T-cell (primary cell): ENCODE results near the gene FGD5. TPM values are rescaled to one million over a fixed set of nuclear protein-coding genes. Genes with fewer than 3 reads are reported as not detected.

Experiments
- ATAC-seq, 4 experiments: fragments of 200-7000 bp in 3 of 4; fragments of 150-1000 bp in 1 of 4; cut with Tn5 transposase; replicated peaks in 1 of 4; 1 replicate in 3 of 4; 2 replicates in 1 of 4; pipeline ENCODE4 v1.10.0; 2021; ENCODE audit warnings: moderate library complexity in 3 of 4, mild to moderate bottlenecking in 2 of 4, moderate number of reproducible peaks in 1 of 4
- CTCF ChIA-PET, 2 donors: fragments of 300-600 bp; sonication (Branson Sonifier 250); formaldehyde crosslinking; loops; one replicate each; lab custom pipeline; 2022; ENCODE audit warnings: antibody characterized with exemption in 2 of 2; lab: Charles Lee
- POLR2A ChIA-PET, 2 donors: fragments of 300-600 bp; sonication (Branson Sonifier 250); formaldehyde crosslinking; loops; one replicate each; lab custom pipeline; 2022; ENCODE audit warnings: antibody characterized with exemption in 2 of 2; lab: Charles Lee
- DNase-seq, 35 experiments: peaks; one replicate each; pipeline versions ENCODE4 v3.0.0 to v3.0.0-alpha.2; 2013 to 2023
- H3K27ac ChIP-seq: one replicate; pipeline ENCODE4 v1.5.1; 2013; ENCODE audit warnings: low read length
- H3K27me3 ChIP-seq, 2 experiments: replicated peaks in 1 of 2; 1 replicate in 1 of 2; 2 replicates in 1 of 2; pipeline versions ENCODE4 v1.6.1 to v1.7.0; 2013; ENCODE audit warnings: low read length in 1 of 2, mixed read lengths in 1 of 2; ENCODE audit not compliant: control insufficient read depth in 2 of 2, insufficient read depth in 2 of 2; ENCODE audit errors: extremely low read depth in 1 of 2
- H3K36me3 ChIP-seq, 2 donors: 1 replicate in 1 of 2; 2 replicates in 1 of 2; pipeline versions ENCODE4 v1.6.1 to v1.7.0; 2013; ENCODE audit warnings: low read length in 1 of 2; ENCODE audit not compliant: control insufficient read depth in 2 of 2, insufficient read depth in 1 of 2; ENCODE audit errors: extremely low read depth in 1 of 2
- H3K4me1 ChIP-seq, 2 experiments: 1 replicate in 1 of 2; 2 replicates in 1 of 2; pipeline versions ENCODE4 v1.6.1 to v1.7.0; 2013; ENCODE audit warnings: low read length in 2 of 2, mixed read lengths in 1 of 2; ENCODE audit not compliant: insufficient read depth in 2 of 2, control insufficient read depth in 1 of 2; ENCODE audit errors: extremely low read depth in 1 of 2
- H3K4me3 ChIP-seq, 2 donors: 1 replicate in 1 of 2; 2 replicates in 1 of 2; pipeline versions ENCODE4 v1.5.1 to v1.7.0; 2013; ENCODE audit warnings: mild to moderate bottlenecking in 2 of 2, low read length in 1 of 2, moderate library complexity in 1 of 2; ENCODE audit not compliant: control insufficient read depth in 1 of 2; ENCODE audit errors: extremely low read depth in 1 of 2
- H3K9me3 ChIP-seq: 2 replicates; pipeline ENCODE4 v1.7.0; 2013
- H3K27ac Mint-ChIP-seq, 2 donors: one replicate each; pipeline ENCODE4 v1.8.0; 2020 to 2021; ENCODE audit warnings: mild to moderate bottlenecking in 2 of 2, mixed read lengths in 2 of 2
- H3K27me3 Mint-ChIP-seq, 2 donors: one replicate each; pipeline ENCODE4 v1.8.0; 2021 to 2022; ENCODE audit warnings: mixed read lengths in 2 of 2
- H3K36me3 Mint-ChIP-seq: one replicate; pipeline ENCODE4 v1.8.0; 2021; ENCODE audit warnings: mixed read lengths
- H3K4me1 Mint-ChIP-seq, 3 donors: one replicate each; pipeline ENCODE4 v1.8.0; 2020 to 2022; ENCODE audit warnings: mixed read lengths in 3 of 3, mild to moderate bottlenecking in 1 of 3
- H3K4me3 Mint-ChIP-seq, 3 donors: one replicate each; pipeline ENCODE4 v1.8.0; 2020 to 2022; ENCODE audit warnings: mild to moderate bottlenecking in 3 of 3, mixed read lengths in 3 of 3, moderate library complexity in 3 of 3
- H3K9me3 Mint-ChIP-seq, 3 donors: one replicate each; pipeline ENCODE4 v1.8.0; 2020 to 2022; ENCODE audit warnings: mixed read lengths in 3 of 3
- WGBS: methylation state at CpG from one replicate; pipeline ENCODE4 v1.1.5; 2013; ENCODE audit warnings: missing lambda C conversion rate; ENCODE audit not compliant: insufficient coverage; 5-methylcytosine and 5-hydroxymethylcytosine counted together
- total RNA-seq, 35 experiments: library from RNA in 6 of 35; stranded (reverse) in 6 of 35; fragments of 120-200 nt in 1 of 35; gene quantifications; one replicate each; pipeline versions ENCODE4 v1.2.1 to v1.2.4 and lab custom pipeline; 2013 to 2026

Gene FGD5
- total RNA-seq, 5 donors from 2014 or later (not counting 1 experiment from before 2014, with no cell fraction given) = 0.13 to 0.53 (median 0.32) TPM; not detected in 2

GRCh38 chr3:14889205-14889604 lies 70.4 kb downstream of the FGD5 start:
- DNase-seq (no peak), ATAC-seq (no peak)
- ChIA-PET POLR2A (no interaction called here), CTCF (no interaction called here)
- Histone ChIP-seq H3K36me3 (no peaks in the 10 kb centered on the region), H3K27me3 (peaks cover 0 to 9% of the 10 kb centered on the region in 2 experiments), H3K9me3 (no peaks in the 10 kb centered on the region), H3K4me1 (peaks cover 16 to 32% of the 10 kb centered on the region in 2 experiments), H3K27ac (no peak overlapping the region), H3K4me3 (no peak overlapping the region)
- Mint-ChIP-seq H3K27ac (peak overlapping the region; percentile 5 to 13), H3K9me3 (no peaks in the 10 kb centered on the region), H3K27me3 (peaks cover 0 to 3% of the 10 kb centered on the region in 2 donors), H3K4me1 (peaks cover 35 to 60% (median 55%) of the 10 kb centered on the region in 3 donors), H3K4me3 (no peak overlapping the region), H3K36me3 (no peaks in the 10 kb centered on the region)
- WGBS = 100% methylated on average over 1 of the region's 7 CpGs

DNA sequence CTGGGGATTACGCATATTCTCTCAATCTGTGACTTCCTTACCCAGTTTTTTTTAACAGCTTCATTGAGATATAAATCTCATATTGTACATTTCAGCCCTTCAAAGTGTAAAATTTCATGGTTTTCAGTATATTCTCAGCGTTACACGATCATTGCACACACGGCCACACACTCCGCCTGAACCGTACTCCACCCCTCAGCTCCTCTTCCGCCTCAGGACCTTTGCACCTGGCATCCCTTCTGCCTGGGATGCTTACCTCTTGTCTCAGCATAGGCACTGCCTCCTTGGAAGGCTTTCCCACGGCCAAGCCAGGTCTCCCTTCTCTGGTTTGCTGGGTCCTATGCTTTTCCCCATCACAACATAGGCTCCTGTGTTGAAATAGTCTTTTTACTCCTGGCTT lies 71.2 kb downstream of the FGD5 start:
- Histone ChIP-seq H3K9me3 (no peaks in the 10 kb centered on the region), H3K36me3 (no peaks in the 10 kb centered on the region), H3K4me3 (no peak overlapping the region), H3K27ac (no peak overlapping the region), H3K27me3 (peaks cover 0 to 5% of the 10 kb centered on the region in 2 experiments), H3K4me1 (peaks cover 9 to 25% of the 10 kb centered on the region in 2 experiments)
- Mint-ChIP-seq H3K27ac (peak overlapping the region; percentile 57 to 72), H3K27me3 (peaks cover 0 to 7% of the 10 kb centered on the region in 2 donors), H3K4me3 (no peak overlapping the region), H3K9me3 (no peaks in the 10 kb centered on the region), H3K36me3 (no peaks in the 10 kb centered on the region), H3K4me1 (peaks cover 27 to 54% (median 47%) of the 10 kb centered on the region in 3 donors)
- CTCF ChIA-PET = no interaction called here
- 84% methylated on average over 7 of the region's 8 CpGs for WGBS
- ATAC-seq (no peak), DNase-seq (no peak)
- POLR2A ChIA-PET = no interaction called here

DNA sequence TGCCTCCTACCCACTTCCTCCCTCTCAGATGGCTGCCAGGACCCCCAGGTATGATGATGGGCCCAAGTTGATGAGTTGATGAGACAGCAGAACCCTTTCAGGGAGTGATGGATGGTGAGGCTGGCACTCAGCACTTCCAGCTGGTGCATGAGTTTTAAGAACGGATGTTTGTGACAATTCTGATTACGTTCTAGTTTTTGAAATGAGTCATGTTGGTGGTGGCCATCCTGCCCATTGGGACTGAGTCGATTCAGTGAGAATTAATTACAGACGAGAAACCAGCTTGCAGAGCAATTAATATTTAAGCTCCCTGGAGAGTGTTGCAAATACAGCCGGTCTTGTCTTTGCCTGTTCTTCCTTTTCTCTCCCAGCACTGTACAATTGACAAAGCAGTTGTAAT lies 71.7 kb downstream of the FGD5 start:
- Histone ChIP-seq H3K9me3 (no peaks in the 10 kb centered on the region), H3K27me3 (peaks cover 0 to 5% of the 10 kb centered on the region in 2 experiments), H3K27ac (no peak overlapping the region), H3K4me3 (no peak overlapping the region), H3K4me1 (peaks cover 6 to 20% of the 10 kb centered on the region in 2 experiments), H3K36me3 (no peaks in the 10 kb centered on the region)
- peaks cover 22 to 53% (median 42%) of the 10 kb centered on the region in 3 donors for H3K4me1 Mint-ChIP-seq
- CTCF ChIA-PET = no interaction called here
- POLR2A ChIA-PET = interaction anchor here in 1 of 2 donors (0.7 kb wide), 1 partner anchor 210 kb away, joined by 3 read pairs; no protein-coding TSS in a partner anchor
- peak overlapping the region in 1 of 3 donors; percentile 43 for H3K4me3 Mint-ChIP-seq
- peak overlapping the region; percentile 57 to 72 for H3K27ac Mint-ChIP-seq
- H3K27me3 Mint-ChIP-seq = peaks cover 0 to 8% of the 10 kb centered on the region in 2 donors
- no peaks in the 10 kb centered on the region for H3K9me3 Mint-ChIP-seq
- no peaks in the 10 kb centered on the region for H3K36me3 Mint-ChIP-seq
- ATAC-seq (peak in 3 of 4 experiments; percentile 44 to 57 (median 56)), DNase-seq (no peak)
- 41% methylated on average over 5 of the region's 5 CpGs for whole genome bisulfite sequencing

- WGBS = 77% methylated on average over 8 of the region's 12 CpGs
- H3K4me1 Mint-ChIP-seq = peaks cover 14 to 43% (median 32%) of the 10 kb centered on the region in 3 donors
- CTCF ChIA-PET = no interaction called here
Measured at GRCh38 chr3:14891135-14892132, 72.7 kb downstream of the FGD5 start.

GRCh38 chr3:14892226-14892625 lies 73.5 kb downstream of the FGD5 start:
- no peak overlapping the region for H3K27ac ChIP-seq
- Mint-ChIP-seq H3K4me1 (peaks cover 10 to 35% (median 25%) of the 10 kb centered on the region in 3 donors), H3K27me3 (peaks cover 0 to 11% of the 10 kb centered on the region in 2 donors), H3K9me3 (no peaks in the 10 kb centered on the region), H3K27ac (no peak overlapping the region), H3K4me3 (no peak overlapping the region), H3K36me3 (no peaks in the 10 kb centered on the region)
- ChIA-PET POLR2A (no interaction called here), CTCF (no interaction called here)
- 95% methylated on average over 10 of the region's 11 CpGs for WGBS
- no peaks in the 10 kb centered on the region for H3K9me3 ChIP-seq
- H3K27me3 ChIP-seq = peaks cover 0 to 5% of the 10 kb centered on the region in 2 experiments
- ATAC-seq (no peak), DNase-seq (no peak)
- H3K4me3 ChIP-seq = no peak overlapping the region
- peaks cover 0 to 11% of the 10 kb centered on the region in 2 experiments for H3K4me1 ChIP-seq
- H3K36me3 ChIP-seq = no peaks in the 10 kb centered on the region

More at GRCh38 chr3:14891135-14892132, 72.7 kb downstream of the FGD5 start:
- Mint-ChIP-seq H3K4me3 (no peak overlapping the region), H3K9me3 (no peaks in the 10 kb centered on the region), H3K27me3 (peaks cover 0 to 8% of the 10 kb centered on the region in 2 donors), H3K36me3 (no peaks in the 10 kb centered on the region), H3K27ac (peak overlapping the region; percentile 57 to 72)
- H3K36me3 ChIP-seq = no peaks in the 10 kb centered on the region
- no peak for DNase-seq
- ATAC-seq = no peak
- POLR2A ChIA-PET = no interaction called here
- H3K27me3 ChIP-seq = peaks cover 0 to 3% of the 10 kb centered on the region in 2 experiments
- H3K4me3 ChIP-seq = no peak overlapping the region
- H3K4me1 ChIP-seq = peaks cover 0 to 11% of the 10 kb centered on the region in 2 experiments
- H3K27ac ChIP-seq = no peak overlapping the region
- H3K9me3 ChIP-seq = no peaks in the 10 kb centered on the region

DNA sequence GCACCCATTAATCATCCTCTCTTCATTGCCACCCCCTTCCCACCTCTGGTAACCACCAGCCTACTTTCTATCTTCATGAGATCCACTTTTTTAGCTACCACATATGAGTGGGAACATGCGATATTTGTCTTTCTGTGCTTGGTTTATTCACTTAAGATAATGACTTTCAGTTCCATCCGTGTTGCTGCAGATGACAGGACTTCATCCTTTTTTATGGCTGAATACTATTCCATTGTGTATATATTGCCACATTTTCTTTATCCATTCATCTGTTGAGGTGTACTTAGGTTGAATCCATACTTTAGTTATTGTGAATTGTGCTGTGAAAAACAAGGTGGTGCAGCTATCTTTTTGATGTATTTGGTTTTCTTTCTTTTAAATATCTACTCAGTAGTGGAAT lies 75.3 kb downstream of the FGD5 start:
- H3K27ac Mint-ChIP-seq = no peak overlapping the region
- CTCF ChIA-PET = no interaction called here

More for the DNA sequence above, 75.3 kb downstream of the FGD5 start:
- Histone ChIP-seq H3K4me3 (no peak overlapping the region), H3K9me3 (no peaks in the 10 kb centered on the region), H3K27me3 (peaks cover 0 to 21% of the 10 kb centered on the region in 2 experiments), H3K36me3 (no peaks in the 10 kb centered on the region), H3K4me1 (peaks cover 0 to 11% of the 10 kb centered on the region in 2 experiments), H3K27ac (no peak overlapping the region)
- DNase-seq (no peak), ATAC-seq (no peak)
- Mint-ChIP-seq H3K9me3 (no peaks in the 10 kb centered on the region), H3K4me1 (peaks cover 8 to 28% (median 25%) of the 10 kb centered on the region in 3 donors), H3K27me3 (peaks cover under 1 to 13% of the 10 kb centered on the region in 2 donors), H3K4me3 (no peak overlapping the region), H3K36me3 (no peaks in the 10 kb centered on the region)
- POLR2A ChIA-PET = interaction anchor here in 1 of 2 donors (0.6 kb wide), 1 partner anchor 38 kb away, joined by 3 read pairs; no protein-coding TSS in a partner anchor
- WGBS = no CpG with 5 or more reads among the region's 2 CpGs
